Endothelial cell of hepatic sinusoid (primary cell): ENCODE data around the gene RPS6KC1.
"Not testable (repeated sequence)": the region's sequence is repeated elsewhere in the genome, so short reads cannot be mapped to it uniquely, and the experiment has no call there.

Experiments
- in situ Hi-C: cut with HindIII; loops from 2 replicates; pipeline ENCODE4 v1.10.0; 2017; ENCODE audit warnings: low sequenced_read_pairs

Gene RPS6KC1

GRCh38 chr1:213138391-213138790 lies 87.3 kb downstream of the RPS6KC1 start:
- in situ Hi-C loops = loop anchor here (5.0 kb wide), 1 partner anchor 39 kb away; no protein-coding TSS in a partner anchor

GRCh38 chr1:213138892-213139291 lies 87.9 kb downstream of the RPS6KC1 start:
- in situ Hi-C loops = loop anchor here (5.0 kb wide), 1 partner anchor 38 kb away; no protein-coding TSS in a partner anchor

- in situ Hi-C loops = no loop called here
These were observed 97.9 kb downstream of the RPS6KC1 start for GRCh38 chr1:213148905-213149304.

- in situ Hi-C loops = not testable (repeated sequence)
These were observed 99.0 kb downstream of the RPS6KC1 start for GRCh38 chr1:213150090-213150489.

- in situ Hi-C loops = no loop called here
These were observed 103.1 kb downstream of the RPS6KC1 start for GRCh38 chr1:213154056-213154685.

- in situ Hi-C loops = no loop called here
These were observed 108.3 kb downstream of the RPS6KC1 start for GRCh38 chr1:213159376-213159775.

- in situ Hi-C loops = not testable (repeated sequence)
These were observed 109.4 kb downstream of the RPS6KC1 start for GRCh38 chr1:213160442-213160841.

GRCh38 chr1:213162338-213162737 lies 111.3 kb downstream of the RPS6KC1 start:
- in situ Hi-C loops = no loop called here

GRCh38 chr1:213162862-213163261 lies 111.8 kb downstream of the RPS6KC1 start:
- in situ Hi-C loops = no loop called here

- in situ Hi-C loops = no loop called here
These were observed 112.3 kb downstream of the RPS6KC1 start for GRCh38 chr1:213163278-213163711.

- in situ Hi-C loops = no loop called here
These were observed 113.5 kb downstream of the RPS6KC1 start for GRCh38 chr1:213164561-213164960.

- in situ Hi-C loops = no loop called here
These were observed 115.8 kb downstream of the RPS6KC1 start for GRCh38 chr1:213166852-213167251.

- in situ Hi-C loops = no loop called here
These were observed 120.7 kb downstream of the RPS6KC1 start for GRCh38 chr1:213171711-213172110.

GRCh38 chr1:213176341-213176740 lies 125.3 kb downstream of the RPS6KC1 start:
- in situ Hi-C loops = loop anchor here (5.0 kb wide), 1 partner anchor 39 kb away; no protein-coding TSS in a partner anchor

- in situ Hi-C loops = loop anchor here (5.0 kb wide), 1 partner anchor 42 kb away; no protein-coding TSS in a partner anchor
These were observed 128.7 kb downstream of the RPS6KC1 start for GRCh38 chr1:213179784-213180183.

GRCh38 chr1:213180833-213181232 lies 129.8 kb downstream of the RPS6KC1 start:
- in situ Hi-C loops = no loop called here

GRCh38 chr1:213183036-213183672 lies 132.1 kb downstream of the RPS6KC1 start:
- in situ Hi-C loops = no loop called here

- in situ Hi-C loops = no loop called here
These were observed 135.1 kb downstream of the RPS6KC1 start for GRCh38 chr1:213186168-213186567.

GRCh38 chr1:213192026-213192425 lies 141.0 kb downstream of the RPS6KC1 start:
- in situ Hi-C loops = no loop called here

GRCh38 chr1:213194383-213194782 lies 143.3 kb downstream of the RPS6KC1 start:
- in situ Hi-C loops = no loop called here

- in situ Hi-C loops = no loop called here
These were observed 143.8 kb downstream of the RPS6KC1 start for GRCh38 chr1:213194855-213195254.

- in situ Hi-C loops = not testable (repeated sequence)
These were observed 145.4 kb downstream of the RPS6KC1 start for GRCh38 chr1:213196328-213197054.
